Lower leg skin (tissue), 4 donors: ENCODE results near the gene CLOCK. TPM values are rescaled to one million over a fixed set of nuclear protein-coding genes. Genes with fewer than 3 reads are reported as not detected.

Experiments
- DNase-seq, 2 donors: peaks; one replicate each; pipeline ENCODE4 v3.0.0-alpha.2; 2019; ENCODE audit warnings: low spot score in 2 of 2
- H3K4me3 ChIP-seq: fragments of 200-600 bp; sonication (generic); 2 replicates; pipeline ENCODE4 v1.5.1; 2017; ENCODE audit warnings: mild to moderate bottlenecking, low read depth; ENCODE audit not compliant: poor library complexity, severe bottlenecking
- POLR2A ChIP-seq, 2 donors: fragments of 450-650 bp; IDR thresholded peaks; one replicate each; pipeline ENCODE4 v1.6.1; 2016 to 2017; ENCODE audit warnings: antibody characterized with exemption in 2 of 2, mild to moderate bottlenecking in 1 of 2, moderate library complexity in 1 of 2
- WGBS, 2 donors: methylation state at CpG; one replicate each; pipeline ENCODE4 v1.1.5; 2018; 5-methylcytosine and 5-hydroxymethylcytosine counted together
- intact Hi-C: fragments of 100-400 bp; cut with DNase I; formaldehyde crosslinking; loops from one replicate; pipeline ENCODE4 v1.15.0; 2023; ENCODE audit warnings: low total_unique reads
- total RNA-seq, 4 donors: library from RNA; depleted of rRNA; stranded (reverse); fragments of >200 nt; gene quantifications; one replicate each; pipeline ENCODE4 v1.1.0, GENCODE V29; 2016
- TF ChIP-seq, protein P1 (sequence below), 3 donors: fragments of 450-650 bp; IDR thresholded peaks; one replicate each; pipeline ENCODE4 v1.5.1; 2016; ENCODE audit warnings: antibody characterized with exemption in 3 of 3, mild to moderate bottlenecking in 3 of 3, moderate library complexity in 2 of 3

The CLOCK gene
- total RNA-seq, 4 donors from 2014 or later, result 10.4 to 14.4 (median 12.5) TPM

DNA sequence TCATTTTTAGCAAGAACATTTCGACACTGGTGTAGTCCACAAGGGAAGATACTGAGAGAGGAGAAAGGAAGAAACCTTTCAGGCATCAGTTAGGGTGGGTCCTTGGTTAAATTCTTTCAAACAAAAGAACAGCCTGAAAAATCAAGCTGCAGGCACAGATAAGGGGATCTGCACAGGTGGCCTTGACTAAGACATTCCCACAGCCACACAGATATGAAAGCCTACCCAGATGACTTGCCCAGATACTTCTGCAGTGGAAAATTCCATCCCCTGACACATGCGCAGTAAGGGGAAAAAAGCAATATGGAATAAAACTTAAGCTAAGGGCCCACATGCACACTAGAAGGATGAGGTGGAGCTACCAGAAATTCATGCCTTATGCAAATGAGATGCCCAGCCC is 159.9 kb downstream of the CLOCK start:
- intact Hi-C loops, result no loop called here
- DNase-seq, result no peak
- 86 to 96% methylated on average over 2 of the region's 2 CpGs for WGBS, 2 donors
- TF ChIP-seq, protein P1, sequence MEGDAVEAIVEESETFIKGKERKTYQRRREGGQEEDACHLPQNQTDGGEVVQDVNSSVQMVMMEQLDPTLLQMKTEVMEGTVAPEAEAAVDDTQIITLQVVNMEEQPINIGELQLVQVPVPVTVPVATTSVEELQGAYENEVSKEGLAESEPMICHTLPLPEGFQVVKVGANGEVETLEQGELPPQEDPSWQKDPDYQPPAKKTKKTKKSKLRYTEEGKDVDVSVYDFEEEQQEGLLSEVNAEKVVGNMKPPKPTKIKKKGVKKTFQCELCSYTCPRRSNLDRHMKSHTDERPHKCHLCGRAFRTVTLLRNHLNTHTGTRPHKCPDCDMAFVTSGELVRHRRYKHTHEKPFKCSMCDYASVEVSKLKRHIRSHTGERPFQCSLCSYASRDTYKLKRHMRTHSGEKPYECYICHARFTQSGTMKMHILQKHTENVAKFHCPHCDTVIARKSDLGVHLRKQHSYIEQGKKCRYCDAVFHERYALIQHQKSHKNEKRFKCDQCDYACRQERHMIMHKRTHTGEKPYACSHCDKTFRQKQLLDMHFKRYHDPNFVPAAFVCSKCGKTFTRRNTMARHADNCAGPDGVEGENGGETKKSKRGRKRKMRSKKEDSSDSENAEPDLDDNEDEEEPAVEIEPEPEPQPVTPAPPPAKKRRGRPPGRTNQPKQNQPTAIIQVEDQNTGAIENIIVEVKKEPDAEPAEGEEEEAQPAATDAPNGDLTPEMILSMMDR (IDR thresholded peaks at IDR 0.05), result no peak
- no peak for TF ChIP-seq POLR2A (IDR thresholded peaks at IDR 0.05)
- no peak overlapping the region for H3K4me3 ChIP-seq

DNA sequence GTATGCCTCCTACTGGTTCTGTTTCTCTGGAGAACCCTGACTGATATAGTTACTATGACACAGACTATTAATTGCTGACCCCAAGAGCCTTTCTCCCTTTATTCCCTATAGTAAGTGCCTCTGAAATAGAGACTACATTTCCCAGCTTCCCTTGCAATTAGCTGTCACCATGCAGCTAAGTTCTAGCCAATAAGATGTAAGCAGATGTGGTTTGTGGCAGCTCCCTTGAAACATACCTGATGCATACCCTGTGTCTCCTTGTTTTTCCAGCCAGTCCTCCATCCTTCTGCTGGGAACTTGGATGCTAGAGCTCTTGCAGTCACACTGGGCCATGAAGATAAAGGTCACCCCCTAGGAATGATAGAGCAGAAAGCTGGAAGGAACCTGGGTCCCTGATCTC is 160.6 kb downstream of the CLOCK start:
- DNase-seq, result no peak
- no peak overlapping the region for H3K4me3 ChIP-seq
- intact Hi-C loops, result no loop called here
- no peak for TF ChIP-seq POLR2A (IDR thresholded peaks at IDR 0.05)
- TF ChIP-seq, protein P1 (IDR thresholded peaks at IDR 0.05), result no peak

DNA sequence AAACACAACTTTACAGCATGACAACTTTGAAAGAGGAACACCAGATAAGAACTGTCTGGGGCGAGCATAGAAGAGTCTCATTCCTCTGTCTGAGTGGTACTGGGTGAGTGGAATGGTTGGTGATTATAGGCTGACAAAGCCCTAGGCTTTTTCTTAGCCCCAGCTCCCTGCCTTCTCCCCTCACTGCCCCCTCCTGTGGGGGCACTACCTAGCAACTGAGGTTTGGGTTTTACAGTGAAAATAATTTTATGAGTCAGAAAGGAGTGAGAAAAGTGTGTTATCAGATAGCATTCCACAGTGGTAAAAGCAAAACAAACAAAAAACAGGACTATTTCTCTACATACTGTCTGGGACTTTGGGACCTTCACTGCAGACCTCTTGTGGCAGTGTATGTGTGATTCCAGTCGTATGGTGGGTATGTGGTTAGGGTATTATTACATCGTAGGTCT is 161.5 kb downstream of the CLOCK start:
- intact Hi-C loops, result no loop called here
- no peak for TF ChIP-seq POLR2A (IDR thresholded peaks at IDR 0.05)
- TF ChIP-seq, protein P1 (IDR thresholded peaks at IDR 0.05), result no peak
- 79 to 83% methylated on average over 3 of the region's 3 CpGs for WGBS, 2 donors
- no peak for DNase-seq
- no peak overlapping the region for H3K4me3 ChIP-seq

DNA sequence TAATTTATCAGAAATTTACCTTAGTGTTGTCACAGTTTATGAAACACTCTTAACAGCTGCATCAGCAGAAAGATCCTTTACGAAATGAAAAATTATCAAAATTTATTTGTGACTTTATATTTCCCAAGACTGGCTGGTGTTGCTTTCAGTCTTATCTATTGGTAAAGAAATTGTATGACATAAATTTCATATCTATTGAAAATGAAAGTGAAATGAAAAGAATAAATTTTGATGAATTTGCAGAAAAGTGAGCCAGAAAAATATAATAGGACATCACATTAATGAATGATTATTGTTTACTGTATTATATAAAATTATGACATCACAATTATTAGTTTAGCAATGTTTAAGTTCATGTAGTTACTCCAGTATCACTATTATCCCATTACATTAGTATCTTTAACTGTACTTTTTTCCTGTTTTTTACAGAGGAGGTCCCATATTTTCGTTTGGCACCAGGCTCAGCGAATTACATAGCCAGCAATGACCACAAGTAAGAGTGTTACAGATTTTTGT is 164.2 kb downstream of the CLOCK start:
- DNase-seq, result no peak

DNA sequence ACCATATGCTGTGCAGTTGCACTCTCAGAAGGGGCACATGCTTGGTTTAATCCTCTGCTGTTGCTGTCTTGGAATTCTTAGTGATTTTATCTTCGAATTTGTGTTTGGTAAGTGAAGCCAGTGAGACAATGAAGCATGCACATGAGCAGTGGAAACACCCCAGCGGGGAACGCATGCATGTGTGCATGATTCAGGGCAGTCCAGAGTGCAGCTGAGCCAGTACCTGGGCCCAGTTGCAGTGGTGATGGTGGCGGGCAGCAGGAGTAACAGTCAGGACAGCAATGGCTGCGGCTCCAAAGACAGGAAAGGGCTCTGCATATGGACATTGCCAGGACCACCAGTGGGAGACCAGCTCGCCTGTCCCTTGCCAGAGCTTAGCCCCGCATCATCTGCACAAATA is 165.2 kb downstream of the CLOCK start:
- no peak overlapping the region for H3K4me3 ChIP-seq
- DNase-seq, result no peak
- TF ChIP-seq, protein P1 (IDR thresholded peaks at IDR 0.05), result no peak
- TF ChIP-seq POLR2A (IDR thresholded peaks at IDR 0.05), result no peak
- intact Hi-C loops, result no loop called here
- 86 to 94% methylated on average over 7 of the region's 7 CpGs for WGBS, 2 donors

More for the DNA sequence above, 164.2 kb downstream of the CLOCK start:
- no peak overlapping the region for H3K4me3 ChIP-seq
- TF ChIP-seq, protein P1 (IDR thresholded peaks at IDR 0.05), result no peak
- TF ChIP-seq POLR2A (IDR thresholded peaks at IDR 0.05), result no peak
- intact Hi-C loops, result no loop called here
- 87 to 91% methylated on average over 3 of the region's 3 CpGs for WGBS, 2 donors

DNA sequence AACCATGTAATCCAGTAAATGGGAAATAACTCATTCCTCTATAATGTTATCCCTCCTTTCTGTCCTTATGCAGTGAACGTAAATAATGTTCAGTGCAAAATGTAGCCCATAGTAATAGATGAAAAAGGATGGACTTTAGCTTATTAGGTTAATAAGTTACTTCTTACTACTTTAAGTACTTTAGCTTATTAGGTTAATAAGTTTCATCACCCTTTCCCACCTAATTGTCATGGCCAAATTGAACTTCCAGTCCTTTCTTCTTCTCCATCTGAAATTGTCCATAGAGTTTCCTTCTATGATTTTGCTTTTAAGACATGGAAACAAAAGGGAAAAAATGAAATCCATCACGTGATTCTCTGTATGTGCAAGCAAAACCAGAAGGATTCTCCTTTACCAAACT is 166.1 kb downstream of the CLOCK start:
- intact Hi-C loops, result no loop called here
- WGBS, 2 donors, result 90 to 91% methylated on average over 2 of the region's 2 CpGs
- TF ChIP-seq, protein P1 (IDR thresholded peaks at IDR 0.05), result no peak
- TF ChIP-seq POLR2A (IDR thresholded peaks at IDR 0.05), result no peak
- H3K4me3 ChIP-seq, result no peak overlapping the region
- no peak for DNase-seq
